Epithelial cell of alveolus of lung (primary cell): ENCODE data around the gene DMKN. TPM values are rescaled to one million over a fixed set of nuclear protein-coding genes. Genes with fewer than 3 reads are reported as not detected.

Experiments
- total RNA-seq: library from RNA; depleted of rRNA; stranded (reverse); fragments of >200 nt; gene quantifications from 2 replicates; pipeline ENCODE4 v1.2.1, GENCODE V29; 2015

The DMKN gene
- total RNA-seq = 15.9 and 24.8 TPM in 2 replicates

GRCh38 chr19:35513628-35514281 lies at the start of gene DMKN:
TSS of gene DMKN (minus strand) at chr19:35513649. CDS start at chr19:35513475, 174 bp downstream.

GRCh38 chr19:35545001-35545854 lies 31.8 kb upstream of the DMKN start, which contains the start of gene TMEM147:
TSS of gene TMEM147 (plus strand) at chr19:35545626. CDS start at chr19:35545740, 114 bp downstream.

GRCh38 chr19:35533201-35533821 lies 19.9 kb upstream of the DMKN start, which contains the start of gene GAPDHS:
TSS of gene GAPDHS (plus strand) at chr19:35533456. CDS start at chr19:35533528, 72 bp downstream.

GRCh38 chr19:35528218-35529038 lies 15.0 kb upstream of the DMKN start, which contains the start of gene SBSN:
TSS of gene SBSN (minus strand) at chr19:35528311. CDS start at chr19:35528281, 30 bp downstream.

GRCh38 chr19:35490364-35490763 lies 23.1 kb downstream of the DMKN start, which contains the start of gene KRTDAP:
TSS of gene KRTDAP (minus strand) at chr19:35490464. CDS start at chr19:35490442, 22 bp downstream.

GRCh38 chr19:35447606-35448469 lies 65.6 kb downstream of the DMKN start, which contains the start of gene FFAR2:
TSS of gene FFAR2 (plus strand) at chr19:35448257. CDS start at chr19:35449715, 1,458 bp downstream.

Other genes starting within 250 kb of the DMKN start
- gene USF2, start 244.7 kb downstream of the DMKN start, total RNA-seq = 67.2 and 117 TPM in 2 replicates
- 0.16 TPM in 1 of 2 replicates, not detected in the other for gene HAMP, start 231.1 kb downstream of the DMKN start, total RNA-seq
- gene MAG, start 221.5 kb downstream of the DMKN start, total RNA-seq = 0.26 TPM in 1 of 2 replicates, not detected in the other
- 5.6 TPM in 1 of 2 replicates, not detected in the other for gene CD22, start 184.5 kb downstream of the DMKN start, total RNA-seq
- not detected in 2 replicates for gene FFAR1, start 165.7 kb downstream of the DMKN start, total RNA-seq
- not detected in 2 replicates for gene FFAR3, start 155.2 kb downstream of the DMKN start, total RNA-seq
- gene GPR42, start 142.6 kb downstream of the DMKN start, total RNA-seq = not detected in 2 replicates
- not detected in 2 replicates for gene FFAR2, start 65.4 kb downstream of the DMKN start, total RNA-seq
- gene KRTDAP, start 23.2 kb downstream of the DMKN start, total RNA-seq = not detected in 2 replicates
- gene SBSN, start 14.7 kb upstream of the DMKN start, total RNA-seq = not detected in 2 replicates
- not detected in 2 replicates for gene GAPDHS, start 19.8 kb upstream of the DMKN start, total RNA-seq
- 85.7 and 102 TPM in 2 replicates for gene TMEM147, start 32.0 kb upstream of the DMKN start, total RNA-seq
- not detected in 2 replicates for gene ATP4A, start 50.0 kb upstream of the DMKN start, total RNA-seq
- gene PMIS2, start 72.5 kb upstream of the DMKN start, total RNA-seq = not detected in 2 replicates
- gene HAUS5, start 99.1 kb upstream of the DMKN start, total RNA-seq = 6.6 and 10.5 TPM in 2 replicates
- 93.3 and 101 TPM in 2 replicates for gene RBM42, start 115.4 kb upstream of the DMKN start, total RNA-seq
- gene ETV2, start 128.1 kb upstream of the DMKN start, total RNA-seq = 0.78 TPM in 1 of 2 replicates, not detected in the other
- 500 and 902 TPM in 2 replicates for gene COX6B1, start 134.7 kb upstream of the DMKN start, total RNA-seq
- gene UPK1A, start 152.9 kb upstream of the DMKN start, total RNA-seq = not detected in 2 replicates
- not detected in 2 replicates for gene ZBTB32, start 190.9 kb upstream of the DMKN start, total RNA-seq
- gene KMT2B, start 204.4 kb upstream of the DMKN start, total RNA-seq = 8.0 and 14.4 TPM in 2 replicates
- 6.9 and 15.9 TPM in 2 replicates for gene IGFLR1, start 228.8 kb upstream of the DMKN start, total RNA-seq
- 6.9 and 9.3 TPM in 2 replicates for gene U2AF1L4, start 231.8 kb upstream of the DMKN start, total RNA-seq
- 43.2 TPM in 2 replicates for gene PSENEN, start 232.0 kb upstream of the DMKN start, total RNA-seq
- 15.9 and 20.7 TPM in 2 replicates for gene LIN37, start 234.9 kb upstream of the DMKN start, total RNA-seq
- gene HSPB6, start 243.4 kb upstream of the DMKN start, total RNA-seq = 11.1 and 66.8 TPM in 2 replicates
- gene PROSER3, start 244.5 kb upstream of the DMKN start, total RNA-seq = 12.4 and 18.0 TPM in 2 replicates